Omental fat pad (tissue), 4 donors: ENCODE data around the gene SETD5. TPM values are rescaled to one million over a fixed set of nuclear protein-coding genes. Genes with fewer than 3 reads are reported as not detected.

Source experiments
- ATAC-seq: fragments of 150-250 bp; one replicate; pipeline ENCODE4 v1.9.1; 2016; ENCODE audit warnings: mild to moderate bottlenecking, moderate library complexity; ENCODE audit not compliant: low FRiP score
- DNase-seq: peaks from one replicate; pipeline ENCODE4 v3.0.0-alpha.2; 2019; ENCODE audit warnings: low spot score
- total RNA-seq, 4 donors: library from RNA; depleted of rRNA; stranded (reverse); fragments of >200 nt; gene quantifications; one replicate each; pipeline ENCODE4 v1.1.0, GENCODE V29; 2016
- TF ChIP-seq, protein P1 (sequence below), 3 donors: fragments of 450-650 bp; IDR thresholded peaks; one replicate each; pipeline ENCODE4 v1.5.1; 2016 to 2017; ENCODE audit warnings: antibody characterized with exemption in 3 of 3, mild to moderate bottlenecking in 3 of 3, moderate library complexity in 2 of 3

The SETD5 gene
- total RNA-seq, 4 donors from 2014 or later, result 86.4 to 120 (median 99.3) TPM

DNA sequence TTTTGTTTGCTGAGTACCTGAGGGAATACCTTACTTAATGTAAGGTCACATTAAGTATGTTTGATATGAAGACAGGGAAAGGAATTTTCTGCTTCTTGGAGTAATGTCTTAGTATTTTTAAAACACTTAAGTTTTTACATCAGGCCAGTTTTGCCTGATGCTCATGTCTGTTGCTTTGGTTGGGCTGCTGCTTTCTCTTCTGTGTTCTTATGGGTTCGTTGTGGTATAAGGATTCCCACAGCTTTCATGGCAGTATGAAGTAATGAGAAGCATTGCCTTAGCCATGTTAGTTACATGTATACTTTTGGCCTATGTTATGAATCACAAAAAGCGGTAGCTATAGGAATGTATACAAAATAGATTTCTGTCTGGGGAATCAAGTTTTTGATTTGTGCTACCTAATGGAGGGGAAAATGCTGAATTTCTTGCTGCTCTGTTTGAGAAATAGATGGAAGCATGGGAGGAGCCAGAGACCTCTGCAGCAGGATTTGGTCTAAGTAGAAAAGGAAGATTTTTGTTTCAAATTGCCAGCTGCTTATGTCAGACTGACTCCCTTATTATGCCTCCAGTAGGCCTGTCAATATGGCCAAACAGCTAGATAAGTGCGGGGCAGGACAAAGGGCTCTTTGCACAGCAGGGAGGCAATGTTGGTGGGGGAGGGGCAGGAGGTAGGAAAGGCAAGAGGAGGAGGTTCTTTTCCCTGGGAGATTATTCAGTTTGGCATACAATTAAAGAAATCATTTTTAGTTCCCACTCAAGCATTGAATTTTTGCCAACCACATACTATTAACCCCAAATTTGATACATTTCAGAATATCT, 5.2 kb downstream of the SETD5 start:
- no peak for DNase-seq
- TF ChIP-seq, protein P1, sequence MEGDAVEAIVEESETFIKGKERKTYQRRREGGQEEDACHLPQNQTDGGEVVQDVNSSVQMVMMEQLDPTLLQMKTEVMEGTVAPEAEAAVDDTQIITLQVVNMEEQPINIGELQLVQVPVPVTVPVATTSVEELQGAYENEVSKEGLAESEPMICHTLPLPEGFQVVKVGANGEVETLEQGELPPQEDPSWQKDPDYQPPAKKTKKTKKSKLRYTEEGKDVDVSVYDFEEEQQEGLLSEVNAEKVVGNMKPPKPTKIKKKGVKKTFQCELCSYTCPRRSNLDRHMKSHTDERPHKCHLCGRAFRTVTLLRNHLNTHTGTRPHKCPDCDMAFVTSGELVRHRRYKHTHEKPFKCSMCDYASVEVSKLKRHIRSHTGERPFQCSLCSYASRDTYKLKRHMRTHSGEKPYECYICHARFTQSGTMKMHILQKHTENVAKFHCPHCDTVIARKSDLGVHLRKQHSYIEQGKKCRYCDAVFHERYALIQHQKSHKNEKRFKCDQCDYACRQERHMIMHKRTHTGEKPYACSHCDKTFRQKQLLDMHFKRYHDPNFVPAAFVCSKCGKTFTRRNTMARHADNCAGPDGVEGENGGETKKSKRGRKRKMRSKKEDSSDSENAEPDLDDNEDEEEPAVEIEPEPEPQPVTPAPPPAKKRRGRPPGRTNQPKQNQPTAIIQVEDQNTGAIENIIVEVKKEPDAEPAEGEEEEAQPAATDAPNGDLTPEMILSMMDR (IDR thresholded peaks at IDR 0.05), result no peak
- ATAC-seq, result no peak

DNA sequence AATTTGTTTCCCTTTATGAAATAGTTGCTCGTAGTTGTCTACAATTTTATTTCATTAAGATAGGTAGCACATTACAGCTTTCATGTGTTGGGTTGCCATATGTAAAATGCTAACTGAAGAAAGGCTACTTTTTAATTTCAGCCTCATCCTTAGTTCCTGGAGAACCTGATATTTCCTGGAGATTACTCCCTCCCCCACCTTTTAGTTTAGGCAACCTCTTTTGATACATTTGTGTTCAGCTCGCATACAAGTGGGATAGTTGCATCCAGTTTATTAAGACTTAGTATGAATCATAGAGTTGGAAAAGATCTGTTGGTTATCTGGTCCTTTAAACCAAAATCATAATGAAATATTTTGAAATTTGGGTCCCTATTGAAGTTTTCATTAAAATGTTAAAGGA, 6.0 kb downstream of the SETD5 start:
- TF ChIP-seq, protein P1 (IDR thresholded peaks at IDR 0.05), result no peak
- ATAC-seq, result no peak
- no peak for DNase-seq

DNA sequence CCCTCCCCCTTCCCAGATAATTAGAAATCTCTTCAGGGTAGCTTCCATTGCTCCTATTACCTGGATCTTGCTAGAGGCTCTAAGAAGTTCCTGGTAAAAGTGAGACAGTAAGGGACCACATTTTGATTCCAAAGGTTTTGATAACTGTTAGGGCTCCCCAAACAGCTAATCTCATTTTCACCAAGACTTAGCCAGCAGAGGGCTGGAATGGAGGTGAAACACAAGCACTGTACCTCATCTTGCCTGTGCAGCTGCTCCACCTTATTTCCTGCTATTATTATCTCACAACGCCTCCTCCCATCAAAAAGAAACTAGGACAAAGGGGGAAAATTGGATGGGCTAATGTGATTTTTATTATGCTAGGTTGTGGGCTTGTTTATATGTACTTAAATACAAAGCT, 7.3 kb downstream of the SETD5 start:
- DNase-seq (no peak), ATAC-seq (no peak)
- TF ChIP-seq, protein P1 (IDR thresholded peaks at IDR 0.05), result no peak

DNA sequence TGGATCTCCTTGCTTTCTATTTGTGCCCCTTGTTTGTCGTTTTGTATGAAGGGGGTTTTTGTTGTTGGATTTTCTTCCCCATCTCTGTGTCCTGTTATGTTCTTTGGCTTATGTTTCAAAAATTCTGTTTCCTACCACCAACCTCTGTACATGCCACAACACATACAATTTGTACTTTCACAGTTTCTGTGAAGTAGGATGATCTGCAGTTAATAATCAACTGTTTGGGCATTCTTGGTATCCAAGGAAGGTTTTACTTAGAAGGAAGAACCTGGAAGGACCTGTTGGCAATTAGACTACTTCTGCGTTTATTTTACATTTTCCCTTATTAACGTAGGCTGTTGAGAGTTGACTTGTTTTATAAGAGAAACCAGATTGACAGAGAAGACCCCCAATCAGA, 8.3 kb downstream of the SETD5 start:
- no peak for DNase-seq
- ATAC-seq, result no peak
- TF ChIP-seq, protein P1 (IDR thresholded peaks at IDR 0.05), result no peak

DNA sequence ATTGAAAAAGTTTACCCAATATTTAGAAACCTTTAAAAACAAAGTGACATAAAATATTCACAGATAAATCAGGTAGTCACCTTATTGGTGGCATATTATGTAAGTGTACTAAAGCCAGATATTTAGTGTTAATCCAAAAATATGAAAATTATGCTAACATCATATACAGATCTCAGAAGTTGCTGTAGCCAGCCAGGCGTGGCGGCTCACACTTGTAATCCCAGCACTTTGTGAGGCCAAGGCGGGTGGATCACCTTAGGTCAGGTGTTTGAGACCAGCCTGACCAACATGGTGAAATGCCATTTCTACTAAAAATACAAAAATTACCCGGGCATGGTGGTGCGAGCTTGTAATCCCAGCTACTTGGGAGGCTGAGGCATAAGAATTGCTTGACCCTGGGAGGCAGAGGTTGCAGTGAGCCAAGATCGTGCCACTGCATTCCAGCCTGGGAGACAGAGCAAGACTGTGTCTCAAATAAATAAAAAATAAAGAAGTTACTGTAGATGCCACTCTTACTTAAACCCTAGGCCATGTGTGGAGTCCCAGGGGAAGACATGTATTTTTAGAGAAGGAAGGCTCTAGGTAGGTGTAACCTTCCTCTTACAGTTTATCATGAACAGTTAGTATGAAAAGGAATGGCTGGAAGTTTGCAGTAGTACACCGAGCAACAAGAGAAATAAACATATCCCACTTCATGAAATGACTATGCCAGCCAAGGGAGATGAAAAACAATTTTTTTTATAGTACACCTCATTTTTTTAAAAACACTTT, 9.6 kb downstream of the SETD5 start:
- DNase-seq, result no peak
- ATAC-seq, result no peak
- TF ChIP-seq, protein P1 (IDR thresholded peaks at IDR 0.05), result no peak

DNA sequence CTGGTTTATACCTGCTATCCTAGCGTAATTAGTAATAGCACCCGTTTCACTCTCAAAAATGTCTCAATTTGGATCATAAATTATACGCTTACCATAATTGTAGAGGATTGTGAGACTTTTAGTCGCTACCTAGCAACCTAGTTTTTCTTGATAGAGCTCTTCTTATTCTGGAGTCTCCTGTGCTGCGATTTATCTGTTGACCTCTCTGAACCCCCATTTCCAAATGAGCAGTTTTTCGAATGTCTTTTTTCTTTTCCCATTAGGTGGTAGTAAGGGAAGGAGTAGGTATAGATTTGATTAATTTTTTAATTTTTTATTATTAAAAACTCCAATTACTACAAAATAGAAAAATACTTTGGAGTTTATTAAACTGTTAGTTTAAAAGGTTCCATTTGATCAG, 10.6 kb downstream of the SETD5 start:
- DNase-seq (no peak), ATAC-seq (no peak)
- TF ChIP-seq, protein P1 (IDR thresholded peaks at IDR 0.05), result no peak
